Gastroesophageal sphincter (tissue), 3 donors: ENCODE data around the gene DLAT.

Experiments used
- CTCF ChIP-seq, 4 experiments: fragments of 200-600 bp in 2 of 4; fragments of 450-650 bp in 2 of 4; sonication (generic) in 1 of 4; IDR thresholded peaks; one replicate each; pipeline ENCODE4 v1.5.1; 2017 to 2019; ENCODE audit warnings: antibody characterized with exemption in 4 of 4, mild to moderate bottlenecking in 2 of 4, moderate library complexity in 2 of 4
- POLR2A ChIP-seq, 2 donors: fragments of 450-650 bp; IDR thresholded peaks; one replicate each; pipeline ENCODE4 v1.6.1; 2017; ENCODE audit warnings: antibody characterized with exemption in 2 of 2, mild to moderate bottlenecking in 2 of 2, moderate library complexity in 1 of 2

- TF ChIP-seq CTCF (IDR thresholded peaks at IDR 0.05): no peak
- TF ChIP-seq POLR2A (IDR thresholded peaks at IDR 0.05): no peak
Measured at GRCh38 chr11:112037527-112037926, 12.3 kb downstream of the DLAT start.
